Right atrium auricular region (tissue), 2 donors: ENCODE data around the gene SLC3A2. TPM values are rescaled to one million over a fixed set of nuclear protein-coding genes. Genes with fewer than 3 reads are reported as not detected.

Experiments used
- DNase-seq: peaks from one replicate; pipeline ENCODE4 v3.0.0-alpha.2; 2019; ENCODE audit warnings: low spot score
- H3K27ac ChIP-seq, 2 donors: fragments of 200-600 bp; sonication (generic); 1 replicate in 1 of 2; 2 replicates in 1 of 2; pipeline ENCODE4 v1.5.1; 2016 to 2019
- H3K27me3 ChIP-seq, 2 donors: fragments of 200-600 bp; sonication (generic); one replicate each; pipeline versions ENCODE4 v1.5.1 to v1.6.0; 2017 to 2019
- H3K36me3 ChIP-seq: fragments of 200-600 bp; sonication (generic); one replicate; pipeline ENCODE4 v1.5.1; 2016
- H3K4me1 ChIP-seq, 2 donors: fragments of 200-600 bp; sonication (generic); one replicate each; pipeline versions ENCODE4 v1.5.1 to v1.6.0; 2017 to 2019
- H3K4me3 ChIP-seq, 2 donors: fragments of 200-600 bp; sonication (generic); 1 replicate in 1 of 2; 2 replicates in 1 of 2; pipeline ENCODE4 v1.5.1; 2017 to 2019; ENCODE audit warnings: mild to moderate bottlenecking in 1 of 2, moderate library complexity in 1 of 2
- H3K9me3 ChIP-seq, 2 donors: fragments of 200-600 bp; sonication (generic); one replicate each; pipeline ENCODE4 v1.5.1; 2019
- total RNA-seq, 2 donors: library from RNA; depleted of rRNA; stranded (reverse); fragments of >200 nt; gene quantifications; one replicate each; pipeline ENCODE4 v1.1.0, GENCODE V29; 2016
- TF ChIP-seq, protein P1 (sequence below), 2 donors: fragments of 200-600 bp; sonication (generic); IDR thresholded peaks; one replicate each; pipeline ENCODE4 v1.5.1; 2019; ENCODE audit warnings: antibody characterized with exemption in 2 of 2

Gene SLC3A2
- total RNA-seq, 2 donors from 2014 or later, result 27.7 to 64.9 TPM

GRCh38 chr11:62925745-62926679 lies 45.3 kb downstream of the SLC3A2 start:
- Histone ChIP-seq H3K9me3 (no peaks in the 10 kb centered on the region), H3K36me3 (no peaks in the 10 kb centered on the region), H3K27me3 (peaks cover 7 to 21% of the 10 kb centered on the region in 2 donors), H3K4me1 (peaks cover 0 to 43% of the 10 kb centered on the region in 2 donors), H3K4me3 (peak overlapping the region; percentile 18 to 47), H3K27ac (no peak overlapping the region)
- TF ChIP-seq, protein P1, sequence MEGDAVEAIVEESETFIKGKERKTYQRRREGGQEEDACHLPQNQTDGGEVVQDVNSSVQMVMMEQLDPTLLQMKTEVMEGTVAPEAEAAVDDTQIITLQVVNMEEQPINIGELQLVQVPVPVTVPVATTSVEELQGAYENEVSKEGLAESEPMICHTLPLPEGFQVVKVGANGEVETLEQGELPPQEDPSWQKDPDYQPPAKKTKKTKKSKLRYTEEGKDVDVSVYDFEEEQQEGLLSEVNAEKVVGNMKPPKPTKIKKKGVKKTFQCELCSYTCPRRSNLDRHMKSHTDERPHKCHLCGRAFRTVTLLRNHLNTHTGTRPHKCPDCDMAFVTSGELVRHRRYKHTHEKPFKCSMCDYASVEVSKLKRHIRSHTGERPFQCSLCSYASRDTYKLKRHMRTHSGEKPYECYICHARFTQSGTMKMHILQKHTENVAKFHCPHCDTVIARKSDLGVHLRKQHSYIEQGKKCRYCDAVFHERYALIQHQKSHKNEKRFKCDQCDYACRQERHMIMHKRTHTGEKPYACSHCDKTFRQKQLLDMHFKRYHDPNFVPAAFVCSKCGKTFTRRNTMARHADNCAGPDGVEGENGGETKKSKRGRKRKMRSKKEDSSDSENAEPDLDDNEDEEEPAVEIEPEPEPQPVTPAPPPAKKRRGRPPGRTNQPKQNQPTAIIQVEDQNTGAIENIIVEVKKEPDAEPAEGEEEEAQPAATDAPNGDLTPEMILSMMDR (IDR thresholded peaks at IDR 0.05), result no peak
- DNase-seq, result no peak

DNA sequence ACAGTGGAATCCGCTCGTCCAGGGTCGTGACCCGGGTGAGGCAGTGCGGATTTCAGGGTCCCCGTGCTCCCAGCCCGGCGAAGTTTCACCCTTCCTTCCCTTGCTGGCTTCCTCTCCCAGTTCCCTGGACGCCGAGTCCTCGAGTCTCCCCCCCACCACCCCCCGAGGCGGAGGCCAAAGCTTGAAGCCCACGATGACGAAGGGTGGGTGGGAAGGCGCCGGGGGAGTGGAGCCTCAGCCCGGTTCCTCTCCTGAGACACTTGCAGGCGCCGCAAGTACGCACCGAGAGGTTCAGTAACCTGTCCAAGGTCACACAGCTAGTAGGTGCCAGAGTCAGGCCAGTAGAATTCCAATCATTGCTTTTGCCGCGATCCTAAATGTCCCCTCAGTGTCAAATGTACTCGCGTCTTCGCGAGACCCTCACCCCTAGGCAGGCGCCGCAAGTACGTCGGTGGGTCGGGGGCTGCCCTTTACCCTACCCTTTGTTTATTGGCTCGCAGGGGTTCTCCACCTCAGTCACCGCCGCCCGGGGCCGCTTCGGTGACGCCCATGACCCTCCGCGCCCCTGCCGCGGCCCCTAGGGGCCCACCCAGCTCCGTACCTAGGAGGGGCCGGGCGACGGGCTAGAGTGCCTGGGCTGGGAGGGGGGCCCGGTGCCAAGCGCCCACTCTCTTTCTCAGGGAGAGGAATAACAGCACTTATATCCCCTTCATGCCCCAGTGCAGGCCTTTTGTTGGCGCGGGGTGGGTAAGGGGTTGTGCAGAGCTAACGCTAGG lies 46.2 kb downstream of the SLC3A2 start:
- Histone ChIP-seq H3K36me3 (no peaks in the 10 kb centered on the region), H3K27ac (no peak overlapping the region), H3K4me3 (peak overlapping the region in 1 of 2 donors; percentile 47), H3K9me3 (no peaks in the 10 kb centered on the region), H3K4me1 (peaks cover 0 to 34% of the 10 kb centered on the region in 2 donors), H3K27me3 (peaks cover 7 to 21% of the 10 kb centered on the region in 2 donors)
- DNase-seq, result no peak
- TF ChIP-seq, protein P1 (IDR thresholded peaks at IDR 0.05), result no peak

DNA sequence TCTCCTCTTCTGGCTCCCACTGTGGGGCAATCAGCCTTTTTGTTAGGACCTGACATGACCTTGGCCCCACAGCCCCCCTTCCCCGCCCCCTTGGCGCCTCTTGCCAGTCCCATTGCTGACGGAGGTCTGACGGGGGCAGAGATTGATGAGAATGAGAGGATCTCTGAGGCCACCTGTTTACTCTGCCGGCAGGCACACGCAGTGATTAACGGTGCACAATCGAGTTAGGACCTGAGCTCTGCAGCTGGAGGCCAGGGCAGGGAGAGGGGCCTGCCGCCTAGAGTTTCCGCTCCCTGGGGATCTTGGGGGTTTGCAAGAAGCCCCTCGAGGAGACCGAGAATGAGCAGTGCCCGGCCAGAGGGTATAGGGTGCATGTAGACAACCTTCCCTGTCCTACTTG lies 47.3 kb downstream of the SLC3A2 start:
- Histone ChIP-seq H3K36me3 (no peaks in the 10 kb centered on the region), H3K27me3 (peaks cover 7 to 19% of the 10 kb centered on the region in 2 donors), H3K4me3 (no peak overlapping the region), H3K4me1 (peaks cover 0 to 32% of the 10 kb centered on the region in 2 donors), H3K27ac (no peak overlapping the region), H3K9me3 (no peaks in the 10 kb centered on the region)
- DNase-seq, result no peak
- TF ChIP-seq, protein P1 (IDR thresholded peaks at IDR 0.05), result no peak

GRCh38 chr11:62930157-62930556 lies 49.5 kb downstream of the SLC3A2 start:
- no peak for DNase-seq
- TF ChIP-seq, protein P1 (IDR thresholded peaks at IDR 0.05), result no peak
- H3K27ac ChIP-seq, result no peak overlapping the region
- H3K27me3 ChIP-seq, result peaks cover 0 to 12% of the 10 kb centered on the region in 2 donors
- no peak overlapping the region for H3K4me3 ChIP-seq
- H3K36me3 ChIP-seq, result no peaks in the 10 kb centered on the region
- H3K4me1 ChIP-seq, result peaks cover 0 to 21% of the 10 kb centered on the region in 2 donors
- H3K9me3 ChIP-seq, result no peaks in the 10 kb centered on the region

DNA sequence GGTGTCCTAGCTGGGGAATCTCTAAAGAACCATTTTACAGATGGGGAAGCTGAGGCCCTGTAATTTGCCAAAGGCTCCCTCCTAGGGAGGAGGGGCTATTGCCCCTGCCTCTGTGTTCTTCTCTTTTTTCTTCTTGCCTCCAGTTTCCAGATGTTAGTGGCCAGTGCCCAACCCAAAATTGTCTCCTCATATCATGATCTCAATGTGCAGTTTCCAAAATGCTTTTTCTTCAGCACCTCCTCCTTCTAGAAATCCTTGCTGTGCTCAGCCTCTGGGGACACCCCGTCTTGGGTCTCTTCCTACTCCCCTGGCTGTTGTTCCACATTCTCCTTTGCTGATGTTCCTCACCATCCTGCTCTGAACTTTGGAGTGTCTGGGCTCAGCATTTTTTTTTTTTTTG lies 50.0 kb downstream of the SLC3A2 start:
- no peak overlapping the region for H3K27ac ChIP-seq

More for the DNA sequence above, 50.0 kb downstream of the SLC3A2 start:
- Histone ChIP-seq H3K36me3 (no peaks in the 10 kb centered on the region), H3K4me1 (peaks cover 0 to 17% of the 10 kb centered on the region in 2 donors), H3K4me3 (no peak overlapping the region), H3K27me3 (peaks cover 0 to 11% of the 10 kb centered on the region in 2 donors), H3K9me3 (no peaks in the 10 kb centered on the region)
- TF ChIP-seq, protein P1 (IDR thresholded peaks at IDR 0.05), result no peak
- DNase-seq, result no peak
